HL-60 (cell line): ENCODE measurements around the gene SGCE.

Source experiments
- TF ChIP-seq, protein P1 (sequence below): IDR thresholded peaks from one replicate; pipeline ENCODE4 v1.5.1; 2011; ENCODE audit warnings: low read length, control low read depth, inconsistent platforms; ENCODE audit not compliant: insufficient read depth
- TF ChIP-seq, protein P2 (sequence below): IDR thresholded peaks from 2 replicates; pipeline ENCODE4 v1.6.1; 2012; ENCODE audit warnings: low read depth; ENCODE audit not compliant: insufficient replicate concordance

DNA sequence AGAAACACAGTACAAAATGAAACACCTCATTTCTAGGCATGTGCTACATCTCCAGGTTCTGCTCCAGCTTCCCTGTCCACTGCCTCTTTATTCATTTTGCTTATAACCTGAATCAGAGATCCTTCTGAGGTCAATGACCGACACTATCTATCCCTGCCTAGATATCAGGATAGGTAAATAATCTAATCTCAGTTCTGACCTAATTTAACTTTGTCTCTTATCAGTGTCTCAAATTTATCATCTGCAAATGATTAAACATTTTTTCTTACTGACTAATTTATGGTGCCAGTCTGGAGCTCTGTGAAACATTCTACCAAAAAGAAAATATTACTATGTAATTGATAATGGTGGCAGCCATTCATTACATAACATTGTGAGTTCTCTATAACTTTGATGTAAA is 61.1 kb downstream of the SGCE start:
- TF ChIP-seq, protein P1, sequence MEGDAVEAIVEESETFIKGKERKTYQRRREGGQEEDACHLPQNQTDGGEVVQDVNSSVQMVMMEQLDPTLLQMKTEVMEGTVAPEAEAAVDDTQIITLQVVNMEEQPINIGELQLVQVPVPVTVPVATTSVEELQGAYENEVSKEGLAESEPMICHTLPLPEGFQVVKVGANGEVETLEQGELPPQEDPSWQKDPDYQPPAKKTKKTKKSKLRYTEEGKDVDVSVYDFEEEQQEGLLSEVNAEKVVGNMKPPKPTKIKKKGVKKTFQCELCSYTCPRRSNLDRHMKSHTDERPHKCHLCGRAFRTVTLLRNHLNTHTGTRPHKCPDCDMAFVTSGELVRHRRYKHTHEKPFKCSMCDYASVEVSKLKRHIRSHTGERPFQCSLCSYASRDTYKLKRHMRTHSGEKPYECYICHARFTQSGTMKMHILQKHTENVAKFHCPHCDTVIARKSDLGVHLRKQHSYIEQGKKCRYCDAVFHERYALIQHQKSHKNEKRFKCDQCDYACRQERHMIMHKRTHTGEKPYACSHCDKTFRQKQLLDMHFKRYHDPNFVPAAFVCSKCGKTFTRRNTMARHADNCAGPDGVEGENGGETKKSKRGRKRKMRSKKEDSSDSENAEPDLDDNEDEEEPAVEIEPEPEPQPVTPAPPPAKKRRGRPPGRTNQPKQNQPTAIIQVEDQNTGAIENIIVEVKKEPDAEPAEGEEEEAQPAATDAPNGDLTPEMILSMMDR: no peak
- TF ChIP-seq, protein P2, sequence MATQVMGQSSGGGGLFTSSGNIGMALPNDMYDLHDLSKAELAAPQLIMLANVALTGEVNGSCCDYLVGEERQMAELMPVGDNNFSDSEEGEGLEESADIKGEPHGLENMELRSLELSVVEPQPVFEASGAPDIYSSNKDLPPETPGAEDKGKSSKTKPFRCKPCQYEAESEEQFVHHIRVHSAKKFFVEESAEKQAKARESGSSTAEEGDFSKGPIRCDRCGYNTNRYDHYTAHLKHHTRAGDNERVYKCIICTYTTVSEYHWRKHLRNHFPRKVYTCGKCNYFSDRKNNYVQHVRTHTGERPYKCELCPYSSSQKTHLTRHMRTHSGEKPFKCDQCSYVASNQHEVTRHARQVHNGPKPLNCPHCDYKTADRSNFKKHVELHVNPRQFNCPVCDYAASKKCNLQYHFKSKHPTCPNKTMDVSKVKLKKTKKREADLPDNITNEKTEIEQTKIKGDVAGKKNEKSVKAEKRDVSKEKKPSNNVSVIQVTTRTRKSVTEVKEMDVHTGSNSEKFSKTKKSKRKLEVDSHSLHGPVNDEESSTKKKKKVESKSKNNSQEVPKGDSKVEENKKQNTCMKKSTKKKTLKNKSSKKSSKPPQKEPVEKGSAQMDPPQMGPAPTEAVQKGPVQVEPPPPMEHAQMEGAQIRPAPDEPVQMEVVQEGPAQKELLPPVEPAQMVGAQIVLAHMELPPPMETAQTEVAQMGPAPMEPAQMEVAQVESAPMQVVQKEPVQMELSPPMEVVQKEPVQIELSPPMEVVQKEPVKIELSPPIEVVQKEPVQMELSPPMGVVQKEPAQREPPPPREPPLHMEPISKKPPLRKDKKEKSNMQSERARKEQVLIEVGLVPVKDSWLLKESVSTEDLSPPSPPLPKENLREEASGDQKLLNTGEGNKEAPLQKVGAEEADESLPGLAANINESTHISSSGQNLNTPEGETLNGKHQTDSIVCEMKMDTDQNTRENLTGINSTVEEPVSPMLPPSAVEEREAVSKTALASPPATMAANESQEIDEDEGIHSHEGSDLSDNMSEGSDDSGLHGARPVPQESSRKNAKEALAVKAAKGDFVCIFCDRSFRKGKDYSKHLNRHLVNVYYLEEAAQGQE: no peak
